HG03280 (cell line): ENCODE measurements around the gene RS1.

ENCODE experiments used
- ATAC-seq: cut with Tn5 transposase; IDR thresholded peaks from one replicate; pipeline ENCODE4 v1.9.1; 2021; ENCODE audit warnings: mild to moderate bottlenecking, moderate library complexity; ENCODE audit not compliant: unreplicated experiment

The RS1 gene

GRCh38 chrX:18613930-18614639 is 57.8 kb downstream of the RS1 start:
- no peak for ATAC-seq

DNA sequence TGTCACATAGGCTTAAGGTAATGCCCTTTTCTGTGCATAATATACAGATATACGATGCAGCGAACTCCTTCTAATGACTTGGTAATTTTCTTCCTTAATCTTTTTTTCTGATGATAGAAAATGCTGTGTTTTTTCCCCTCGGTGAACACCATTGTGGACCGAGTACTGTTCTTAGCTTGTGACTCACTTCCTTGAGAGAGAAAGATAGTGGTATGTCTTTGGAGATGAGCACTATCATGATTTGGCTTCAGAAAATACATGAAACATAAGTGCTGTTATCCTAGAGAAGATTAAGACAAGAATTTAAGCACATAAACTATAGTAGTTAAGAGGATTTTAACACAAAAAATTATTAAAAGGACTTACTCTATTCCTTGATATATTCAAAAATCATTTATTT is 63.9 kb downstream of the RS1 start:
- no peak for ATAC-seq

- ATAC-seq = no peak
These were observed 73.5 kb downstream of the RS1 start for GRCh38 chrX:18598413-18598812.

GRCh38 chrX:18596096-18596495 is 75.8 kb downstream of the RS1 start:
- no peak for ATAC-seq

DNA sequence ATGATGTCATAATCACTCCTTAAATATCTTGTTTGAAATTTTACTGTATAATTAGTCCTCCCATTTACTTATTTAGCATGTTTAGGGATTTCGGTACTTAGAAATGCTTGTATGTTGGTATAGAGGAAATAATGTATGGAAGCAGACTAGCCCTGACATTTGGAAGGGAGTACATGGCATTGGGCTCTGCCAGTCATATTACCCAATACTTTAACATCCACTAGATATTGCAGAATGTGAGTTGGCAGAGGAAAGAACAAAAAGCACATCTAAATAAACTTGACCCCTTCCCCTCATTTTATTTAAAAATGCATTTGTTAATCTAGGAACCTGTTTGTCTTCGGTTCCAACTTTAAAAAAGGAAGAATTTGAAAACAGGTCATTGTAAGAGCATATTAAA is 77.8 kb downstream of the RS1 start:
- no peak for ATAC-seq

DNA sequence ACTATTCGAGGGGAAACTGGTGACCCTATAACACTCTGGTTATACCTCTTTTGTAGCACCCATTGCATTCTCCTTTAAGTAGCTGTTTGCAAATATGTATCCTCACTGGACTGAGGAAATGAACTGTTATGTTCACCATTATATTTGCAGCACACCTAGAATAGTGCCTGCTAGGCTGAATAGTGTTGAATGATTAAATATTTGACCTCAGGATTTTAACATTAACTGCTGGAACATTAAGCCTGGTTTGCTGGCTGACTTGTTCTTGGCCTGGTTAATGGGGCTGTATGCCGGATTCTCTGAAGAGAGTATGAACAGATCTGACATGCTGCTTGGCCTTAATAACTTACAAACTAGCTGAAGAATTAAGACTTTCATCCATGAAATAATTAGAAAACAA is 80.1 kb downstream of the RS1 start:
- ATAC-seq = no peak
